Kidney epithelial cell (primary cell): ENCODE measurements around the gene RPS19BP1. TPM values are rescaled to one million over a fixed set of nuclear protein-coding genes. Genes with fewer than 3 reads are reported as not detected.

Experiments used
- DNase-seq: peaks from one replicate; pipeline ENCODE4 v3.0.0-alpha.2; 2010; ENCODE audit warnings: low read depth
- H3K27me3 ChIP-seq: 2 replicates; pipeline ENCODE4 v1.6.0; 2011; ENCODE audit warnings: low read length; ENCODE audit not compliant: control insufficient read depth, insufficient read depth
- H3K36me3 ChIP-seq: 2 replicates; pipeline ENCODE4 v1.5.1; 2011; ENCODE audit warnings: low read length; ENCODE audit not compliant: control insufficient read depth, insufficient read depth
- H3K4me3 ChIP-seq: 2 replicates; pipeline ENCODE4 v1.5.1; 2011; ENCODE audit warnings: low read depth, mild to moderate bottlenecking, control low read depth, low read length
- total RNA-seq: library from RNA; depleted of rRNA; stranded (reverse); fragments of >200 nt; gene quantifications from 2 replicates; pipeline ENCODE4 v1.2.3, GENCODE V29; 2015
- TF ChIP-seq, protein P1 (sequence below): IDR thresholded peaks from 2 replicates; pipeline ENCODE4 v1.5.1; 2011; ENCODE audit warnings: mild to moderate bottlenecking, moderate library complexity, low read length, control low read depth, inconsistent platforms; ENCODE audit not compliant: insufficient read depth, poor library complexity, severe bottlenecking

Gene RPS19BP1
- total RNA-seq, 1 donor from 2014 or later = 121 TPM

DNA sequence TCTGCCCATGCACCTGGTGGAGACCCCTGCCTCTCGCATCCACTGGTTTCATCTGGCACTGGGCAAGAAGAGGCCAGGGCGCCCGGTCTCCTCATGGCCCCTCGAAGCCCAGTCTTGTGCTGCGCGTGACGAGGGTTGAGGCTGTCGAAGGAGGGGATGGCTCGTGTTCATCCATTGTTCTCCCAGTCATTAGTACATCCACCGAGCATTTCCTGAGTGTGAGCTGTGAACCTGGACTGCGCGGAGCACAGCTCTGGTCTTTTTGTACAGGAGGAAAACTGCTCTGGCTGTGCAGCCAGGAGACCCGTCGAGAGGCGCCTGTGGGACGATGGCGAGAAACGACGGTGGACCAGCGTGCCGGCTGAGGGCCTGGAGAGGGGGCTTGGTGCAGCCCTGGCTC, 44.8 kb upstream of the RPS19BP1 start:
- Histone ChIP-seq H3K36me3 (no peaks in the 10 kb centered on the region), H3K4me3 (no peak overlapping the region), H3K27me3 (peaks cover 17% of the 10 kb centered on the region)
- DNase-seq = no peak
- TF ChIP-seq, protein P1, sequence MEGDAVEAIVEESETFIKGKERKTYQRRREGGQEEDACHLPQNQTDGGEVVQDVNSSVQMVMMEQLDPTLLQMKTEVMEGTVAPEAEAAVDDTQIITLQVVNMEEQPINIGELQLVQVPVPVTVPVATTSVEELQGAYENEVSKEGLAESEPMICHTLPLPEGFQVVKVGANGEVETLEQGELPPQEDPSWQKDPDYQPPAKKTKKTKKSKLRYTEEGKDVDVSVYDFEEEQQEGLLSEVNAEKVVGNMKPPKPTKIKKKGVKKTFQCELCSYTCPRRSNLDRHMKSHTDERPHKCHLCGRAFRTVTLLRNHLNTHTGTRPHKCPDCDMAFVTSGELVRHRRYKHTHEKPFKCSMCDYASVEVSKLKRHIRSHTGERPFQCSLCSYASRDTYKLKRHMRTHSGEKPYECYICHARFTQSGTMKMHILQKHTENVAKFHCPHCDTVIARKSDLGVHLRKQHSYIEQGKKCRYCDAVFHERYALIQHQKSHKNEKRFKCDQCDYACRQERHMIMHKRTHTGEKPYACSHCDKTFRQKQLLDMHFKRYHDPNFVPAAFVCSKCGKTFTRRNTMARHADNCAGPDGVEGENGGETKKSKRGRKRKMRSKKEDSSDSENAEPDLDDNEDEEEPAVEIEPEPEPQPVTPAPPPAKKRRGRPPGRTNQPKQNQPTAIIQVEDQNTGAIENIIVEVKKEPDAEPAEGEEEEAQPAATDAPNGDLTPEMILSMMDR = no peak

GRCh38 chr22:39576027-39576426, 43.5 kb upstream of the RPS19BP1 start:
- no peak for DNase-seq
- Histone ChIP-seq H3K36me3 (no peaks in the 10 kb centered on the region), H3K27me3 (peaks cover 13% of the 10 kb centered on the region), H3K4me3 (no peak overlapping the region)
- TF ChIP-seq, protein P1 = no peak

DNA sequence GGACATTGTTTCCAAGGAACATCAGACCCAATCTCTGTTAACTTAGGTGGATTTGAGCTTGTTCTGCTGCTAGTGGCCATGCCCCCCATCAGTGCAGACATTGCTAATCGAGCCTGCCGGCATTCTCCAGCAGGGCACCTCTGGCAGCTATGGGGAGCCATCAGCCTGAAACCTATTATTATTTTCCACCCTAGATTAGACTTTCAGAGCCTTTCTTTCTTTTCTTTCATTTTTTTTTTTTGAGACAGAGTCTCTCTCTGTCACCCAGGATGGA, 42.9 kb upstream of the RPS19BP1 start:
- no peak for DNase-seq
- H3K27me3 ChIP-seq = peaks cover 15% of the 10 kb centered on the region
- no peak overlapping the region for H3K4me3 ChIP-seq
- TF ChIP-seq, protein P1 = no peak
- H3K36me3 ChIP-seq = no peaks in the 10 kb centered on the region

DNA sequence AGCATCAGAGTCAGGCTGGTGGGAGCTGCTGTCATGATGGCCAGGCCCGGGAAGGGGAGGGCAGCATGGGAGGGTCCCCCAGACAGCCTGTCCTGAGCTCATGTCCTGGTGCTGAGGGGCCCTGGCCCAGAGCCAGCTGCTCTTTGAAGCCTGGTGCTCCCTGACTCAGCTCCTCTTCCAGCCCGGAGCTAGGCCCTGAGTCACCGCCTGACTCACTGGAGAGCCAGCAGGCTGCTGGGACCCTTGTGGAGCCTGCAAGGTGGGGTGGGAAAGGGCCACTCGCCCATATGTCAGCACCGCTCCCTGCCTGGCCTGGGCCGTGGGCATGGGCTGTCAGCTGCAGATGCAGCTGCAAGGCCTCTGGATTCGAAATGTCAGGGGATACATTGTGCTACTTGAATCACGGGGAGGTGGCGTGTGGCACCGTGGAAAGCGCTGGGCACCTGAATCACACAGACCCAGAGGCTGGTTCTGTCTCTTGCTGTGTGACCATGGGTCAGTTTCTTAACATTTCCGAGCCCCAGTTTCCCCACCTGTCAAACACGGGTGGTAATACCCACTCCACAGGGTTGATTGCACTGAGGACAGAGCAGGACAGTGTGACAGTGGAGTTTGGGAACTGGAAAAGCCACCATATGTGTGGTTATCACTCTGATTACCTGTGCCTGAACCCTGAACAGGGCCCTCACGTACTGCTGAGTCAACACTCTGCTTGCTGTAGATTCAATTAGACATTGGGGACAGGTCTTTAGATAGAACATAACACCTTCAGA, 42.4 kb upstream of the RPS19BP1 start:
- TF ChIP-seq, protein P1 = no peak
- Histone ChIP-seq H3K36me3 (no peaks in the 10 kb centered on the region), H3K27me3 (peaks cover 15% of the 10 kb centered on the region), H3K4me3 (no peak overlapping the region)
- DNase-seq = peak; percentile 90

DNA sequence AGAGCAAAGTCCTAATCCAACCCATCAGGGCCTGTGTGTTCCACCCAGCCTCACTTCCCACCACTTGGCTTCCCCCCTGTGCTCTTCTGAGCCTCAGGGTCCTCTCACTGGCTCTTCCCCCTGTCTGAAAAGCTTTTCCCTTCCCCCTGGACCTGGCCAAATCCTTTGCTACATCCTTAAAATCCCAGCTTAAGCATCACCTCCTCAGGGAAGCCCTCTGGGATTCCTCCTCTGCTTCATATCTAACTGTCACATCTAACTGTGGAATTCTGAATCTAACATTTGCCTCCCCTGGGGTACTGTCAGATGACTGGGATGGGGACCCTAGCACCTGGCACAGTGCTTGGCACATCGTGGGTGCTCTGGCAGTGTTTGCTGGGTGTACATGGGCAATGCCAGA, 39.0 kb upstream of the RPS19BP1 start:
- Histone ChIP-seq H3K4me3 (no peak overlapping the region), H3K27me3 (peaks cover 11% of the 10 kb centered on the region), H3K36me3 (no peaks in the 10 kb centered on the region)
- TF ChIP-seq, protein P1 = no peak
- no peak for DNase-seq

DNA sequence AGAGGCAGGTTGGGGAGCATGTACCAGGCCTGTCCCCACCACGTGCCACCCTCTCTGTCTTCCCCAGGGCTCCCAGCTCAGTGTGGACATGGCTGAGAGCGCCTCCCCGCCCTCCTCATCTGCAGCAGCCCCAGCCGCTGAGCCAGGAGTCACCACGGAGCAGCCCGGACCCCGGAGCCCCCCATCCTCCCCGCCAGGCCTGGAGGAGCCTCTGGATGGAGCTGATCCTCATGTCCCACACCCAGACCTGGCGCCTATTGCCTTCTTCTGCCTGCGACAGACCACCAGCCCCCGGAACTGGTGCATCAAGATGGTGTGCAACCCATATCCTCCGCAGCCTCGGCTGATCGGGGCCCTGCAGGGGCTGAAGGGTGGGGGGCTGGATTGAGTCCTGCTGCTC, 38.1 kb upstream of the RPS19BP1 start, which contains the start of gene CACNA1I:
CACNA1I (plus strand) TSS at position 89 of the 400 bp plus-strand sequence; CDS start at position 89, 0 bp downstream.
- Histone ChIP-seq H3K27me3 (peaks cover 11% of the 10 kb centered on the region), H3K4me3 (no peak within 1 kb of the TSS), H3K36me3 (no peaks in the 10 kb centered on the region)
- TF ChIP-seq, protein P1 = no peak
- DNase-seq = no peak
